ENCODE measurements around the gene RAVER2. TPM values are rescaled to one million over a fixed set of nuclear protein-coding genes. Genes with fewer than 3 reads are reported as not detected.

Gene RAVER2
- total and polyA plus RNA-seq, 2 donors (not counting 3 experiments of a cell fraction or from before 2014, with no cell fraction given): 6.0 to 13.9 TPM

GRCh38 chr1:64703600-64703999 is 41.3 kb upstream of the RAVER2 start:
- no peaks in the 10 kb centered on the region for H3K9me1 ChIP-seq (replicated peaks; ENCODE audit: control insufficient read depth, extremely low read depth, insufficient read depth, low read length)
- no peak overlapping the region for H3K4me2 ChIP-seq (ENCODE audit: insufficient read depth, low read length)
- H2AFZ ChIP-seq (ENCODE audit: low read depth, low read length): no peak overlapping the region
- BruUV-seq (replicated peaks): no TSS peak
- TF ChIP-seq MYC (IDR thresholded peaks at IDR 0.05; ENCODE audit: low read depth, low read length) (no peak), GATA2 (IDR thresholded peaks at IDR 0.05; ENCODE audit: insufficient read depth, insufficient read length, low read depth, low read length) (no peak), JUN (IDR thresholded peaks at IDR 0.05; ENCODE audit: borderline replicate concordance, insufficient read depth, insufficient read length, low read depth) (no peak), POLR2AphosphoS5 (IDR thresholded peaks at IDR 0.05; ENCODE audit: insufficient read depth, low read depth, low read length) (no peak), MAX (IDR thresholded peaks at IDR 0.05; ENCODE audit: insufficient read depth, insufficient read length) (no peak), EZH2 (IDR thresholded peaks at IDR 0.05; ENCODE audit: borderline replicate concordance, low read depth, low read length, severe bottlenecking) (no peak), POLR2A (IDR thresholded peaks at IDR 0.05; ENCODE audit: low read depth, low read length) (no peak), CTCF (IDR thresholded peaks at IDR 0.05; ENCODE audit: extremely low read depth in 1 of 2, insufficient read depth in 1 of 2, low read depth in 1 of 2, low read length in 2 of 2) (no peak), FOS (IDR thresholded peaks at IDR 0.05; ENCODE audit: borderline replicate concordance, insufficient read depth, low read length) (no peak)
- no peaks in the 10 kb centered on the region for H3K4me1 ChIP-seq (ENCODE audit: control insufficient read depth, extremely low read depth, insufficient read depth, low read length)
- H3K79me2 ChIP-seq (ENCODE audit: control insufficient read depth, insufficient read depth, low read length): no peaks in the 10 kb centered on the region
- CTCF ChIA-PET: no interaction called here
- no peaks in the 10 kb centered on the region for H3K27me3 ChIP-seq (ENCODE audit: control insufficient read depth in 2 of 2, insufficient read depth in 2 of 2, low read length in 2 of 2)
- H4K20me1 ChIP-seq (replicated peaks; ENCODE audit: control insufficient read depth, extremely low read depth, insufficient read depth, low read length): no peaks in the 10 kb centered on the region
- no peak overlapping the region for H3K9ac ChIP-seq (replicated peaks; ENCODE audit: extremely low read depth, insufficient read depth, low read length)
- no peak overlapping the region for H3K4me3 ChIP-seq (replicated peaks in 1 of 3; ENCODE audit: insufficient read depth in 1 of 3, low read depth in 1 of 3, low read length in 3 of 3)
- no peak overlapping the region for H3K27ac ChIP-seq (ENCODE audit: insufficient read depth, low read depth, low read length)
- FAIRE-seq: no peak
- no peaks in the 10 kb centered on the region for H3K9me3 ChIP-seq (replicated peaks; ENCODE audit: control insufficient read depth, insufficient read depth, low read length)
- H3K36me3 ChIP-seq (ENCODE audit: control insufficient read depth in 2 of 2, extremely low read depth in 1 of 2, insufficient read depth in 2 of 2, low read length in 2 of 2): no peaks in the 10 kb centered on the region
- DNase-seq (ENCODE audit: low read depth, low spot score): no peak
- POLR2A ChIA-PET: no interaction called here
- intact Hi-C loops (cut with micrococcal nuclease): no loop called here
- dilution Hi-C loops (cut with MboI; ENCODE audit: extremely low pct_ligation_motif_present, low sequenced_read_pairs): no loop called here
